Measurements from ENCODE around the gene SLC5A9.
"Not testable (repeated sequence)": the region's sequence is repeated elsewhere in the genome, so short reads cannot be mapped to it uniquely, and the experiment has no call there.

Gene SLC5A9

DNA sequence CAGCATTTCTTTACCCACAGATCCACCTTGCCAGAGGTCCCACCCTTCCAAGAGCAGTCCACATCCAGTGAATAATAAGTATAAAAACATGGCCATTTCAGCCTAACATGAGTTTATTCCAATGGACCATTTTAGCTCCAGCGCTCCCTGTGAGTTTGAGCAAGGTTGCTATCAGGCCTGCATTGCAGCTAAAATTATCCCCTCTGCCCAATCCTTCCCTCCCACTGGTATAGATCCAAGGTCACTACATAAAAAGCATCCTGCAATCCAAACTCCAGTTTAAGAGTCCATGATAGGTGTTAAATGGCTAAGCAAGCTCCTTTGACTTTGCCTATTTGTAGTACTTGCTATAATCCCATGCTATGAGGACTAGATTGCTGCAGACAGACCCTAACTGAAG, 35.6 kb downstream of the SLC5A9 start:
- ChIA-PET POLR2A (no interaction called here), CTCF (interaction anchor here (1.0 to 1.4 kb wide), 3 partner anchors 8 to 20 kb away, joined by 3 to 5 read pairs (median 4); no protein-coding TSS in a partner anchor)
- DNase-seq (ENCODE audit: extremely low spot score), result no peak
- TF ChIP-seq, protein P1, sequence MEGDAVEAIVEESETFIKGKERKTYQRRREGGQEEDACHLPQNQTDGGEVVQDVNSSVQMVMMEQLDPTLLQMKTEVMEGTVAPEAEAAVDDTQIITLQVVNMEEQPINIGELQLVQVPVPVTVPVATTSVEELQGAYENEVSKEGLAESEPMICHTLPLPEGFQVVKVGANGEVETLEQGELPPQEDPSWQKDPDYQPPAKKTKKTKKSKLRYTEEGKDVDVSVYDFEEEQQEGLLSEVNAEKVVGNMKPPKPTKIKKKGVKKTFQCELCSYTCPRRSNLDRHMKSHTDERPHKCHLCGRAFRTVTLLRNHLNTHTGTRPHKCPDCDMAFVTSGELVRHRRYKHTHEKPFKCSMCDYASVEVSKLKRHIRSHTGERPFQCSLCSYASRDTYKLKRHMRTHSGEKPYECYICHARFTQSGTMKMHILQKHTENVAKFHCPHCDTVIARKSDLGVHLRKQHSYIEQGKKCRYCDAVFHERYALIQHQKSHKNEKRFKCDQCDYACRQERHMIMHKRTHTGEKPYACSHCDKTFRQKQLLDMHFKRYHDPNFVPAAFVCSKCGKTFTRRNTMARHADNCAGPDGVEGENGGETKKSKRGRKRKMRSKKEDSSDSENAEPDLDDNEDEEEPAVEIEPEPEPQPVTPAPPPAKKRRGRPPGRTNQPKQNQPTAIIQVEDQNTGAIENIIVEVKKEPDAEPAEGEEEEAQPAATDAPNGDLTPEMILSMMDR (IDR thresholded peaks at IDR 0.05; ENCODE audit: control extremely low read depth, extremely low read depth, low read depth, missing control alignments), result no peak

DNA sequence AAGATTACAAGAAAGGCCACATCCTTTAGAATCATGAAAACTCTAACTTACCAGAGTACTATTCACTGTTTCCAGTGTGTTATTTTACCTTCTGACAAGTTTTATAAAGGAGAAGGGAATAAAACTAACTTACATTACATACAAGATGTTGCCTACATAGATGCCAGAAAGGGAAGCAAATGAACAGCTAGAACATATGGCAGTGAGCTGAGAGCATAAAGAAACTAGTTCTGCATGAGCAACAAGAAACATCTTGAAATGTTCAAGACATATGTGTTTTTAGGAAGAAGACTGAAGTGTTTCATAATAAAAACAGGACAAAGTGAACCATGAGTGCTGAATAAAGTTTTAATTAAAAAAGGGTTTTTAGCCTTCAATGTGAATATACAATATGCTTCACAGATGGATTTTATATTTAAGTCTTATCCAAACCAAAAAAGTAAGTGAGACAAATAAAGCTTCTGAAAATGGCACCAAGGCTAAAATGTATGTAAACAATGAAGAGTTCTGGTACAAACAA, 39.4 kb downstream of the SLC5A9 start:
- TF ChIP-seq, protein P1 (IDR thresholded peaks at IDR 0.05; ENCODE audit: control extremely low read depth, extremely low read depth, low read depth, missing control alignments), result no peak
- ChIA-PET POLR2A (no interaction called here), CTCF (no interaction called here)
- DNase-seq (ENCODE audit: extremely low spot score), result no peak

DNA sequence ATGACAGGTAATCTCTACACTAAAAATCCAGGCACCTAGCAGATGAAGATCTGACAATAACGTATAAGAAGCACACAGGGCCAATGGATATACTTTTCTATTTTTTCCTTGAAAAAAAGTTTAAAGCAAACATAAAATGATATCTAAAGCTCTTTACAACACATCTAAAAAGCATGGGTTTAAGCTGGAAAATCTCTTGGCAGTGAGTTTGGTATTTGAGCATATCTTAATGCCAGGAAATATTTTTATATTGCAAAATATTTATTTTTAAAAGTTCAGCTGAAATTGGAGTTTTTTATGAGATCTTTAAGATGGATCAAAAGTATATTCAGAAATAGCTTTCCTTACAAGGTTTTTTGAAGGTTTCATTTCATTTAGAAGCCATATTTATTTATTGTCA, 40.5 kb downstream of the SLC5A9 start:
- ChIA-PET CTCF (interaction anchor here (1.0 kb wide), 1 partner anchor 31 kb away, joined by 4 read pairs; no protein-coding TSS in a partner anchor), POLR2A (no interaction called here)
- DNase-seq (ENCODE audit: extremely low spot score), result no peak
- TF ChIP-seq, protein P1 (IDR thresholded peaks at IDR 0.05; ENCODE audit: control extremely low read depth, extremely low read depth, low read depth, missing control alignments), result no peak

DNA sequence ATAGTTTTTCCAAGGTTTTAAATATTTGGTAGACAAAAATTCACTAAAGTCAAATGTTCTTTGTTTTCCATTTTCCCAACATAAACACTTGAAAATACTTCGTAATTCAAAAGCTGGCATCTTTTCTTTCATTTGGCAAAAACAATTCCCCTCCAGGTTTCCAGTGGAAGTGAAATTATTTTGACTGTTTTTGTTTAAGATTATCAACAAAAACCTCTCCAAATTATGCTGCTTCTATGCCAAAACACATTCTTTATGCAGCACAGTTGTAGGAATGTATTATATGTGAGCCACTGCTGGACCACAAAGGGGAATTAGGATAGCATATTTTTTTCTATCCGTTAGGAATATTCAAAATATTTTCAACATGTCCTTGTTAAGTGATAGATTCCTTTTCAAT, 44.1 kb downstream of the SLC5A9 start:
- ChIA-PET POLR2A (no interaction called here), CTCF (interaction anchor here (2.4 kb wide), 1 partner anchor 9 kb away, joined by 5 read pairs; no protein-coding TSS in a partner anchor)
- TF ChIP-seq, protein P1 (IDR thresholded peaks at IDR 0.05; ENCODE audit: control extremely low read depth, extremely low read depth, low read depth, missing control alignments), result no peak
- DNase-seq (ENCODE audit: extremely low spot score), result no peak

DNA sequence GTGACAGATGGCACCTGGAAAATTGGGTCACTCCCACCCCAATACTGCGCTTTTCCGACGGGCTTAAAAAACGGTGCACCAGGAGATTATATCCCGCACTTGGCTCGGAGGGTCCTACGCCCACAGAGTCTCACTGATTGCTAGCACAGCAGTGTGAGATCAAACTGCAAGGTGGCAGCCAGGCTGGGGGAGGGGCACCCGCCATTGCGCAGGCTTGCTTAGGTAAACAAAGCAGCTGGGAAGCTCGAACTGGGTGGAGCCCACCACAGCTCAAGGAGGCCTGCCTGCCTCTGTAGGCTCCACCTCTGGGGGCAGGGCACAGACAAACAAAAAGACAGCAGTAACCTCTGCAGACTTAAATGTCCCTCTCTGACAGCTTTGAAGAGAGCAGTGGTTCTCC, 54.9 kb downstream of the SLC5A9 start:
- POLR2A ChIA-PET; DNase-seq (ENCODE audit: extremely low spot score); CTCF ChIA-PET: not testable (repeated sequence)

DNA sequence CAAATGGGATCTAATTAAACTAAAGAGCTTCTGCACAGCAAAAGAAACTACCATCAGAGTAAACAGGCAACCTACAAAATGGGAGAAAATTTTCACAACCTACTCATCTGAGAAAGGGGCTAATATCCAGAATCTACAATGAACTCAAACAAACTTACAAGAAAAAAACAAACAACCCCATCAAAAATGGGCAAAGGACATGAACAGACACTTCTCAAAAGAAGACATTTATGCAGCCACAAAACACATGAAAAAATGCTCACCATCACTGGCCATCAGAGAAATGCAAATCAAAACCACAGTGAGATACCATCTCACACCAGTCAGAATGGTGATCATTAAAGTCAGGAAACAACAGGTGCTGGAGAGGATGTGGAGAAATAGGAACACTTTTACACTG, 59.8 kb downstream of the SLC5A9 start:
- POLR2A ChIA-PET; DNase-seq (ENCODE audit: extremely low spot score); CTCF ChIA-PET: not testable (repeated sequence)

DNA sequence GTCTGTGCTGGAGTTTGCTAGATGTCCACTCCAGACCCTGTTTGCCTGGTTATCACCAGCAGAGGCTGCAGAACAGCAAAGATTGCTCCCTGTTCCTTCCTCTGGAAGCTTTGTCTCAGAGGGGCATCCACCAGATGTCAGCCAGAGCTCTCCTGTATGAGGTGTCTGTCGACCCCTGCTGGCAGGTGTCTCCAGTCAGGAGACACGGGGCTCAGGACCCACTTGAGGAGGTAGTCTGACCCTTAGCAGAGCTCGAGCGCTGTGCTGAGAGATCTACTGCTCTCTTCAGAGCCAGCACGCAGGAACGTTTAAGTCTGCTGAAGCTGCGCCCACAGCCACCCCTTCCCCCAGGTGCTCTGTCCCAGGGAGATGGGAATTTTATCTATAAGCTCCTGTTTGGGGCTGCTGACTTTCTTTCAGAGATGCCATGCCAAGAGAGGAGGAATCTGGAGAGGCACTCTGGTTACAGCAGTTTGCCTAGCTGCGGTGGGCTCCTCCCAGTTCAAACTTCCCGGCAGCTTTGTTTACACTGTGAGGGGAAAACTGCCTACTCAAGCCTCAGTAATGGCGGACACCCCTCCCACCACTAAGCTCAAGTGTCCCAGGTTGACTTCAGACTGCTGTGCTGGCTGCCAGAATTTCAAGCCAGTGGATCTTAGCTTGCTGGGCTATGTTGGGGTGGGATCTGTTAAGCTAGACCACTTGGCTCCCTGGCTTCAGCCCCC, 62.3 kb downstream of the SLC5A9 start:
- DNase-seq (ENCODE audit: extremely low spot score); POLR2A ChIA-PET: not testable (repeated sequence)
- CTCF ChIA-PET, result interaction anchor here (0.7 kb wide), 1 partner anchor 9 kb away, joined by 3 read pairs; no protein-coding TSS in a partner anchor

DNA sequence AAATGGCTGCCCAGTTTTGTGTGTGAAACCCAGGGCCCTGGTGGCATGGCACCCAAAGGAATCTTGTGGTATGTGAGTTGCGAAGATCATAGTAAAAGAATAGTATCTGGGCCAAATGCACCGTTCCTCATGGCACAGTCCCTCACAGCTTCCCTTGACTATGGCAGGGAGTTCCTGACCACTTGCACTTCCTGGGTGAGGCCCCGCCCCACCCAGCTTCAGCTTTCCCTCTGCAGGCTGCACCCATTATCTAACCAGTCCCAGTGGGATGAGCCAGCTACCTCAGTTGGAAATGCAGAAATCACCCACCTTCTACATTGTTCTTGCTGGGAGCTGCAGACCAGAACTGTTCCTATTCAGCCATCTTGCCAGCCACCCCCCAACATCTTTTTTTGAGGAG, 63.0 kb downstream of the SLC5A9 start:
- no peak for DNase-seq (ENCODE audit: extremely low spot score)
- TF ChIP-seq, protein P1 (IDR thresholded peaks at IDR 0.05; ENCODE audit: control extremely low read depth, extremely low read depth, low read depth, missing control alignments), result no peak
- ChIA-PET POLR2A (no interaction called here), CTCF (interaction anchor here (0.7 kb wide), 1 partner anchor 8 kb away, joined by 3 read pairs; no protein-coding TSS in a partner anchor)

Measured in GM10248 (cell line).